Thoracic aorta (tissue), 2 donors: ENCODE results near the gene FEZF2. TPM values are rescaled to one million over a fixed set of nuclear protein-coding genes. Genes with fewer than 3 reads are reported as not detected.

Experiments
- ATAC-seq: fragments of 150-250 bp; one replicate; pipeline ENCODE4 v1.8.0; 2017; ENCODE audit warnings: low read depth; ENCODE audit not compliant: insufficient number of reproducible peaks, low FRiP score
- DNase-seq: peaks from one replicate; pipeline ENCODE4 v3.0.0-alpha.2; 2020; ENCODE audit warnings: low spot score
- H3K27ac ChIP-seq, 2 donors: fragments of 200-600 bp; sonication (generic); 1 replicate in 1 of 2; 2 replicates in 1 of 2; pipeline ENCODE4 v1.5.1; 2016; ENCODE audit warnings: mild to moderate bottlenecking in 2 of 2, moderate library complexity in 2 of 2
- H3K27me3 ChIP-seq: fragments of 200-600 bp; sonication (generic); replicated peaks from 2 replicates; pipeline ENCODE4 v1.6.0; 2016; ENCODE audit warnings: mild to moderate bottlenecking; ENCODE audit not compliant: insufficient read depth
- H3K36me3 ChIP-seq: fragments of 200-600 bp; sonication (generic); one replicate; pipeline ENCODE4 v1.5.1; 2016
- H3K4me1 ChIP-seq, 2 donors: fragments of 200-600 bp; sonication (generic); 1 replicate in 1 of 2; 2 replicates in 1 of 2; pipeline versions ENCODE4 v1.5.1 to v1.6.0; 2016; ENCODE audit warnings: low read depth in 2 of 2, mild to moderate bottlenecking in 1 of 2; ENCODE audit not compliant: control insufficient read depth in 1 of 2
- H3K4me3 ChIP-seq: fragments of 200-600 bp; sonication (generic); 2 replicates; pipeline ENCODE4 v1.5.1; 2016; ENCODE audit warnings: mild to moderate bottlenecking
- H3K9me3 ChIP-seq: fragments of 200-600 bp; sonication (generic); 2 replicates; pipeline ENCODE4 v1.5.1; 2016
- total RNA-seq, 2 donors: library from RNA; depleted of rRNA; stranded (reverse); fragments of >200 nt; gene quantifications; one replicate each; pipeline versions ENCODE4 v1.1.0 to v1.2.3, GENCODE V29; 2016
- TF ChIP-seq, protein P1 (sequence below): fragments of 200-600 bp; sonication (generic); IDR thresholded peaks from one replicate; pipeline ENCODE4 v1.5.1; 2019; ENCODE audit warnings: antibody characterized with exemption

Gene FEZF2
- total RNA-seq, 2 donors from 2014 or later = not detected

DNA sequence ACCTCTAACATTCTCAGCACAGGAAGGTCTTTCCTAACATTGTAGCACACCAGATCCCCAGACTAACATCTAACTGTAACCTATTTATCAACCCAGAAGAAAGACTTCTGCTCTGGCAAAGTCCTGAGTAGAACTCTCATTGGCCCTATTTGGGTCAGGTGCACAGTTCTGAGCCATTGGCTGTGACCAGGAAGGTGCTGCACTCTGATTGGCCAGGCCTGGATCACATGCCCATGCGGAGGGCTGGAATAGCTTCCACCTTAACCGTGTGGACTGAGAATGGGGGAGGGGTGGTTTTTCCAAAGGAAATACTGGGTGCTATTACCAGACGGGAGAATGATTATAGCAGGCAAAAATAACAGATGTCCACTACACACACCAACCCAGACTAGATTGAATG, 11.5 kb downstream of the FEZF2 start:
- TF ChIP-seq, protein P1, sequence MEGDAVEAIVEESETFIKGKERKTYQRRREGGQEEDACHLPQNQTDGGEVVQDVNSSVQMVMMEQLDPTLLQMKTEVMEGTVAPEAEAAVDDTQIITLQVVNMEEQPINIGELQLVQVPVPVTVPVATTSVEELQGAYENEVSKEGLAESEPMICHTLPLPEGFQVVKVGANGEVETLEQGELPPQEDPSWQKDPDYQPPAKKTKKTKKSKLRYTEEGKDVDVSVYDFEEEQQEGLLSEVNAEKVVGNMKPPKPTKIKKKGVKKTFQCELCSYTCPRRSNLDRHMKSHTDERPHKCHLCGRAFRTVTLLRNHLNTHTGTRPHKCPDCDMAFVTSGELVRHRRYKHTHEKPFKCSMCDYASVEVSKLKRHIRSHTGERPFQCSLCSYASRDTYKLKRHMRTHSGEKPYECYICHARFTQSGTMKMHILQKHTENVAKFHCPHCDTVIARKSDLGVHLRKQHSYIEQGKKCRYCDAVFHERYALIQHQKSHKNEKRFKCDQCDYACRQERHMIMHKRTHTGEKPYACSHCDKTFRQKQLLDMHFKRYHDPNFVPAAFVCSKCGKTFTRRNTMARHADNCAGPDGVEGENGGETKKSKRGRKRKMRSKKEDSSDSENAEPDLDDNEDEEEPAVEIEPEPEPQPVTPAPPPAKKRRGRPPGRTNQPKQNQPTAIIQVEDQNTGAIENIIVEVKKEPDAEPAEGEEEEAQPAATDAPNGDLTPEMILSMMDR = no peak
- H3K9me3 ChIP-seq = no peaks in the 10 kb centered on the region
- H3K27ac ChIP-seq = no peak overlapping the region
- no peaks in the 10 kb centered on the region for H3K4me1 ChIP-seq
- no peak for ATAC-seq
- no peak overlapping the region for H3K4me3 ChIP-seq
- no peak for DNase-seq
- no peaks in the 10 kb centered on the region for H3K27me3 ChIP-seq
- H3K36me3 ChIP-seq = no peaks in the 10 kb centered on the region

DNA sequence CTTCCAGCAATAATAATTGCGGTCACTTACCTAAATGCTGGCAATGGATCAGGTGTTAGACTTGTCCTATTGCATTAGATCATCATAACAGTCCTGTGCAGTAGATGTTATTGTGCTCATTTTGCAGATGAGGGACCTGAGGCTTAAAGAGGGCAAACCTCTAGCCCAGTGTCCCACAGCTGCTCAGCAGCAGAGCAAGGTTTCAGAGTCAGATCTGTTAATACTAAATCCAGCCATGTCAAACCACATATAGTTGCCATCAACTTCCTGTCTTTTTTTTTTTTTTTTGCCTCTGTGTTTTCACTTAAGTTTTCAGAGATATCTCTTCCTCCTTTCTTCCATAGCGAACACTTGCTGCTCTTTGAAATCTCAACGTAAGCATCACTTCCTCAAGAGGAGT, 12.1 kb downstream of the FEZF2 start:
- Histone ChIP-seq H3K36me3 (no peaks in the 10 kb centered on the region), H3K27me3 (no peaks in the 10 kb centered on the region), H3K4me3 (no peak overlapping the region), H3K9me3 (no peaks in the 10 kb centered on the region), H3K27ac (no peak overlapping the region), H3K4me1 (no peaks in the 10 kb centered on the region)
- ATAC-seq (no peak), DNase-seq (no peak)
- TF ChIP-seq, protein P1 = no peak

DNA sequence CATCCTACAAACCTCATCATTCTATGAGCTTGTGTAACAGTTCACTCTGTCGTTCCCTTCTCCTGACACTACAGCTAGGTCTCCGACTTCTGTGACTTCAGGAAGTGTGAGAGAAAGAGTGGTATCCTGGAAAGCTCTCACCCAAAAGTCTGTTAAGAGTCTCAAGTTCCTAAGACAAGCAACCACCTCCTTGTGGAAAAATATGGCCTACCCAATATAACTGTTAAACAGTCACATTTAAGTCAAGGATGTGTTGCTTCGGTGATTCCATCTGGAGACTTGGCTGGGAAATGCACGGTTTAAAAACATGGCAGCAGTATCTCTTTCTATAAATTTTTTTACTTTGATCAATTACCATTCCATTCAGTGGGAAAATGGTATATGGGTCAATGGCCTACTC, 13.8 kb downstream of the FEZF2 start:
- TF ChIP-seq, protein P1 = no peak
- Histone ChIP-seq H3K27me3 (no peaks in the 10 kb centered on the region), H3K9me3 (no peaks in the 10 kb centered on the region), H3K36me3 (no peaks in the 10 kb centered on the region), H3K27ac (no peak overlapping the region), H3K4me1 (no peaks in the 10 kb centered on the region), H3K4me3 (no peak overlapping the region)
- ATAC-seq (no peak), DNase-seq (no peak)

DNA sequence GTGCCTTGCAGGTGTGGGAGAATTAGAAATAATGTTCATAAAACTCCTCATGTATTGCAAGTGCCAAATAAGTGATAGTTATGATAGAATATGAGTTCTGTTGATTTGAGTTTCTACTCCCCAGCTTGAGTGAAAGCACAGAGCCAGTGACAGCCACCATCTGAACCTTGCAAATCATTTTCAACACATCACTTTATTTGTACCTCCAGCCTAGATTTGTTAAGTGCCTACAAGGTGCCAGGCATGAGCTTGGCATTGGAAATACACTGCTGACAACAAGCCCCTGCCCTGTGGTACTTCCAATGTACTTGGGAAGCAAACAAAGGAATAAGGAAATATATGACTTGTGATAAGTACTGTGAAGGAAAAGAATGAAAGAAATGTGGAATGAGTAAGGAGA, 17.0 kb downstream of the FEZF2 start:
- TF ChIP-seq, protein P1 = no peak
- Histone ChIP-seq H3K36me3 (no peaks in the 10 kb centered on the region), H3K27me3 (no peaks in the 10 kb centered on the region), H3K9me3 (no peaks in the 10 kb centered on the region), H3K4me1 (no peaks in the 10 kb centered on the region), H3K4me3 (no peak overlapping the region), H3K27ac (no peak overlapping the region)
- DNase-seq (no peak), ATAC-seq (no peak)

DNA sequence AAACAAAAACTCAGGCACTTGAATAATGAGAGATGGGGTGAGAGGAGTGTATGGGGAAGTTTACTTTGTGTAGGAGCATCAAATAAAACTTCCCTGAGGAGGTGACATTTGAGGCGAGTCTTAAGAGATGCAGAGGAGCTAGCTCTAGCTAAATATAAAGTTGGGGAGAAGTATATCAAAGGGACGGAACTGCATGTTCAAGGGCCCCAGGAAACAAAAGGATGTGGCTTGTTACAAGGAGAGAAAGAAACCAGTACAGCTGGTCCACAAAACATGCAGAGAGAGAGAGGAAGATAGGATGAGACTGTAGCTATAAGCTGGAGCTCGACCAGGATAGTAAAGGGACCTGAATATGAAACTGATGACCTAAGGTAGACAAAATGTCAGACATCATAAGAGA, 17.6 kb downstream of the FEZF2 start:
- TF ChIP-seq, protein P1 = no peak
- DNase-seq (no peak), ATAC-seq (no peak)
- Histone ChIP-seq H3K36me3 (no peaks in the 10 kb centered on the region), H3K27ac (no peak overlapping the region), H3K27me3 (no peaks in the 10 kb centered on the region), H3K9me3 (no peaks in the 10 kb centered on the region), H3K4me3 (no peak overlapping the region), H3K4me1 (no peaks in the 10 kb centered on the region)
